Kidney capillary endothelial cell (primary cell): ENCODE results near the gene TLE5.

Source experiments
- DNase-seq: peaks from one replicate; pipeline ENCODE4 v3.0.0-alpha.2; 2018; ENCODE audit warnings: low spot score

Gene TLE5

DNA sequence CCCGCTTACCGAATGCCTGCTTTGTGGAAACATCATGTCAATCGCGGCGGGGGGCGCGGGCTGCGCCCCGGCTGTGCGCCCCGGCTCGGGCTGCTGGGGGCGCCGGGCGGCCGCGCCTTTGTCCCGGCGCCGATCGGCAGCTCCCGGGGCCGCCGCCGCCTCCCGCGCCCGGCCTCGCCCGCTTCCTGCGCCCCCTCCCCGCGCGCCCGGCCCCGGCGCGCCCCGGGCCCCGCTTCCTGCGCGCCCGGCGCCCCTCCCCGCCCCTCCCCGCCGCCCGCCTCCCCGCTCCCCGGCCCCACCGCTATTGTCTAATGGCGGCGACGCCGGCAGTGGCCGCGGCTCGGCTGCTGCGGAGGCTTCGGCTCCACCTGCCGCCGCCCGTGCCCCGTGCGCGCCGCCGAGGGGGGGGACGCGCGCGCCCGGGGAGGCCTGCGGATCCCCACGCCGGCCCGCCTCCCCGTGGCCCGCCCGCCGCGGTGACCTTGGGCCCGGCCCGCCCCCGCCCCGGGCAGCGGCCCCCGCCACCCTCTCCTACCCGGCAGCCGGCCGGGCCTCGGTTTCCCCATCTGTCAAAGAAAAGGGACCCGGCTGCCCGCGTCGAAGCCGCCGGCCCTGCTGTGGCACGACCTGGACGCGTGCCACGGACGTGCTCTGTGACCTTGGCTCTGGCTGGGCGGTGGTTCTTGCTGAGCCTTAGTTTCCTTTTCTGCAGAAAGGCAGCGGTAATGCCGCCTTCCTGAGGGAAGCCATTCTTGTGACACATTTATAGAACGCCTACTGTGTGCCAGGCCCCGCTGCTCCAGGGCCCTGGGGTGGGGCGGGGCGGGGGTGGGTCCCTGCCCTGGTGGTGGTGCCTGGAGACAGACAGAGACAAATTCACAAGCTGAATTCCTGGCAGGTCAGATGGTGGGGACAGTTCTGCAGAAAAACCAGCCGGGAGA lies at the start of gene TLE5:
TSS of gene TLE5 (minus strand) at position 331 of the 941 bp plus-strand sequence. CDS start at position 36, 295 bp downstream.
- peak; percentile 36 for DNase-seq

DNA sequence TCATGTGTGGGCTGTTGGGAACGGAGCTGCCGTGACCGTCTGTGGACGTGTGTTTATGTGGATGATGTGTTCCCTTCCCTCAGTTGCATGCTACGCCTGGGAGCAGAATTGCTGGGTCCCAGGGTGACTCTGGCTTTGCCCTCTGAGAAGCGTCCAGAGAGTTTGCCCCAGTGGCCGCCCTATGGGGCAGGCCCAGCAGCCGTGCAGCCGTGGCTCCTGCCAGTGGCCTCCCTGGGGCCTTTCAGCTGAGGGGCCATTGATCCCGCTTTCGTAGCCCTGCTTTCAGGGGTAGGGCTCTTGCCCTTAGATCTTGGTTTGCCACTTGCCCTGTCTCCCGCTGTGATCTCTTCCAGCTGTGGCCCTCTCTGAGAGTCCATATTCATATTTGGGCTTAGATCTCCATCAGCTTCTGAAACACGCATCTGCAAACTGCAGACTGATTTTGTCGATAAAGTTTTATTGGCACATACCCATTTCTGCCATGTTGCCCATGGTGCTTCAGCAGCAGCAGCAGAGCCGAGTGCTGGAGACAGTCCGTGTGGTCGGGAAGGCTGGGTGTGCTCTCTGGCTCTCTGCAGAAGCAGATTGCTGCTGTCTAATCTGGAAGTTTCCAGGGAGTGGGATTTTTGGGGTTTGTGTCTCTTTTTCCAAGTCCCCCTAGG lies 49.4 kb upstream of the TLE5 start:
- DNase-seq = no peak

DNA sequence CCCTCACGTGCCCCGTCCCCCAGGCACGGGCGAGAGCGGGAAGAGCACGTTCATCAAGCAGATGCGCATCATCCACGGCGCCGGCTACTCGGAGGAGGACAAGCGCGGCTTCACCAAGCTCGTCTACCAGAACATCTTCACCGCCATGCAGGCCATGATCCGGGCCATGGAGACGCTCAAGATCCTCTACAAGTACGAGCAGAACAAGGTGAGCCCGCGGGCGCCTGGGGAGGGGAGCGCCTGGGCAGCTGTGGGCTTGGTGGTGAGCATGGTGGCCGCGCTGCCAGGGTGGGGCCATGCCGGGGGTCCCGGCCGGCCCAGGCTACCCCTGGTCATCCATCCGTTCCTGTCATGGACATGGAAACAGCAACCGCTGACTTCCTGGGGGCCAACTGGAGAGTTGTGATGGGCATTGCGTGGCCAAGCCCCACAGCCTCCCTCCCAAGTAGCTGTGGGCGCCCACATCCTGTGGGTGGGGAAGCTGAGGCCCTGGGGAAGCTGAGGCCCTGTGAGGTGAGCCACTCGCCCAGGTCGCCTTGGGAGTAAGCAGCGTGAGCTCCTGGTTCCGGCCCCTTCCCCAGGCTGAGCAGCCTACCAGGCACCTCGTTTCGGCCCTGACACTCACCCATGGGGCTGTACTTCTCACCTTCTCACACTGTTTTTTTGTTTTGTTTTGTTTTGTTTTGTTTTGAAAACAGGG lies 48.0 kb upstream of the TLE5 start:
- DNase-seq = no peak

DNA sequence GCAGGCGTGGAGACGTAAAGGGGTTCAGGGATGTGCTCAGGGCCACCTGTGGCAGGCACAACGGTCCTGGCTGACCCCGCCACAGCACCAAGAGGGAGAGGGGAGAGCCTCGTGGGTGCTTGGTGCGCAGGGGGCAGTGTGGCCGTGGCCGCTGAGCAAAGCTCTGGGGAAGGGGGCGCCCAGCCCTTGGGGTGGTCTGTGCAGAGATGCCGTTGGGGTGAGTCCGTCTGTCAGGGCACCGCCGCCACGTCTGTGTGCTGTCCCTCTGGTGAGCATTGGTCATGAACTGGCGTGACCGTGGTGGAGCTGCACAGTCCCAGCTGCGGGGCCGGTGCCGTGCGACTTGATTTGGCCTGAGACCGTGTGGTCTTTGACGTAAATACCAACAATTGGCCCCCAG lies 47.2 kb upstream of the TLE5 start:
- no peak for DNase-seq

GRCh38 chr19:3108775-3109174 lies 46.5 kb upstream of the TLE5 start:
- peak; percentile 63 for DNase-seq

DNA sequence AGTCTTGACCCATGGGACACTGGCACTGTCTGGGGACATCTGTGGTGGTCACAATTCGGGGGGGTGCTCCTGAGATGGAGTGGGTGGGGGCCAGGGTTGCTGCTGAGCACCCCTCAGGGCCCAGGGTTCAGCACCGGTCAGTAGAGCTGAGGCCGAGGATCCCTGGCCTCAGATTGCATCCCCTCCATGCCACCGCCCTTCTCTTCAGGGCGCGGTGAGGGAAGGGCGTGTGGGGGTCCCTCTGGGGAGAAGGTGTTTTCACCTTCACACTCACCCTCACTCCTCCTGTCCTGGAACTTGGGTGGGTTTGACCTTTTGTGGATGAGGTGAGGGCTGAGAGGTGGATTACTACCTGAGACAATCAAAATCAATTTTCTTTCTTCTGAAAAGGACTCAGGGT lies 45.4 kb upstream of the TLE5 start:
- DNase-seq = no peak

DNA sequence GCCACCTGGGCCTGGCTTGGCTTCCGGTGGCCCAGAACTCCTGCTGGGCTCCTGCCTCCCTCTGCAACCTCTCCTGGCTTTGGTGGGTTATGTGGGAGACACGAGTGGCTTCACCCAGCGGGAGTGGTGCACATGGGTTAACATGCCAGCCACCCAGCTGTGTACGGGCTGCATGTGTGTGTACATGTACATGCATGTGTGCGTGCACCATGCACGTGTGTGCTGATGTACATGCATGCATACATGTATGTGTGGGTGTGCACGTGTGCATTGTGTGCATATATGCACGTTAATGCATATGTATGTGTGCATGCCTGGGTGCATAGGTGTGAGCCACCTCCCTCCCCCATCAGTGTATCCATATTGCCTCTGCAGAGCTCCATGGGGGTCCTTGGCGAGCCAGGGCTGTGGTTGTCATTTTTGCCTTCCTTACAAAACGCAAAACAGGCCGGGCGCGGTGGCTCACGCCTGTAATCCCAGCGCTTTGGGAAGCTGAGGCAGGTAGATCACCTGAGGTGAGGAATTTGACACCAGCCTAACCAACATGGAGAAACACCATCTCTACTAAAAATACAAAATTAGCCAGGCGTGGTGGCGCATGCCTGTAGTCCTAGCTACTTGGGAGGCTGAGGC lies 44.3 kb upstream of the TLE5 start:
- no peak for DNase-seq

DNA sequence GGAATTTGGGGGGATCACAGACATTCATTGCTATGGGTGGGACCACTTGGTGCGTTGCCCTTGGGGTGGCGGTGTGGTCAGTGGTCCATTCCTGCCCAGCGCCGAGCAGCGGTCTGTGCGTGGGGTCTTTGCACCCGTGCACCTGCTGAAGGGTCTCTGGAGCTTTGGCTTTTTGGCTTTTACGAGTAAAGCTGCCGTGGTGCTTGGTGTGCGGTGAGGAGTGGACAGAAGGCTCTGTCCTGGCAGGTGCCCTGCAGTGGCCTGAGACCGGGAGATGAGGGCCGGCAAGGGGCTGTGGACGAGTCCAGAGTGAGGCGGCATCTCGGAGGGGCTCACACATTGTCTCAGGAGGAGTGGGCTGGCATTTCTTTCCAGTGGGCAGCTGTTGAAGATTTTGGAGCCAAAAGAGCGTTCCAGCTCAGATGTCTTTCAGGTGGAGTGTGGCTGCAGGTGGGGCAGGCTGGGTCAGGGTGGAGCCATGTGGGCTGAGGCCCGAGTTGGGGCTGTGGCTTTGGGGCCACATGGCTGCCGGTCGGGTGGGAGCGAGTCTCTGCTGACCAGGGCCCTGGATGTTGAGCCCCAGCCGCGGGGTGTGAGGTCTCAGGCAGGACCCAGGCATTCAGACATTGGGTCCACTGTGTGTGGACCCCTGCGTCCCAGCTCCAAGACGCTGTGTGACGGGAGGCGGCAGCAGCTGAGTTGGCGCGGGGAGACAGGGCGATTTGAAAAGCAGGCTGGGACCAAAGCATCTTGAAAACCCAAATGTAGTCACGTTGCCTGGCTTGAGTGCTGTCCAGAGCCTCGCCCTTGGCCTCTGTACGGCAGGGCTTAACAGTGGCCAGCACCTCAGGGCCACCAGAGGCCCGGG lies 43.6 kb upstream of the TLE5 start:
- no peak for DNase-seq

GRCh38 chr19:3104708-3104983 lies 42.4 kb upstream of the TLE5 start:
- no peak for DNase-seq

DNA sequence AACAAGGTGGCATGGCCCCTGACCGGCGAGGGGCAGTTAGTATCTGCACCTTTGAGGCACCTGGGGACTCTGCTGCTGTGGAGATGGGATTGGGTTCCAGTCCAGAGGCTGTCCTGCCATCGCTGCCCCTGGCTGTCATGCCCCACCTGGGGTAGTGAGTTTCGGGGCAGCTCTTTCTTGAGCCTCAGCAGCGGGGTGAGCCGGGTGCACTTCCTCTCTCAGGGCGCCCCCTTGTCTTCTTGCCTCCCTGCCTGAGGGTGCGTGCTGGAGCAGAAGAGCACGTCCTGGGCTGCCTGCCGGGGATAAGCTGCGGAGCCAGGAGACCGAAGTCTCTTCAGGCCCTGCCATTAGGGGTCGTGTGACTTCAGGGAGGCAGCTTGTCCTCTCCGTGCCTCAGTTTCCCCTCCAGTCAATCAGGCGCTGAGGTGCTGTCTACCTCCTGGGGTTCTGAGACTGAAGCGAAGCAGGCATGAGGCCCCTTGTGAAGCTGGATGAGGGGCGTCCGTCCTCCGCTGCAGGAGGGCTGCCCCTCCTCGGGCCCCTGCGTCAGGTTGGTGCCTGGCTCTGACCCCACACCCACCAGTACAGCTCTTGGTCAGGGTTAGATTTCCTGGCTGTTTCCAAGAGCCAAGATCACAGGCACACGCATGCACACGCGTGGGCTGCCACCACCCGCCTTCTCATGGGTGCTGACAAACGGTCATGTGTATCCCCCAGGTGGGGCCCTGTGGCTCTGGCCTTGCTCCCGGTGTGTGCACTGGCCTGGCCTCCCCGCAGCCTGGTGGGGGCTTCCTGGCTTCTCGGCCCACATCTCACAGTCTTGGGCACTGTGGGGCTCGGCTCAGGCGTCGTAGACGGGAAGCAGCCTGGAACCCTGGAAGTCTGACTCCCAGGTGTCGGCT lies 40.2 kb upstream of the TLE5 start:
- no peak for DNase-seq

DNA sequence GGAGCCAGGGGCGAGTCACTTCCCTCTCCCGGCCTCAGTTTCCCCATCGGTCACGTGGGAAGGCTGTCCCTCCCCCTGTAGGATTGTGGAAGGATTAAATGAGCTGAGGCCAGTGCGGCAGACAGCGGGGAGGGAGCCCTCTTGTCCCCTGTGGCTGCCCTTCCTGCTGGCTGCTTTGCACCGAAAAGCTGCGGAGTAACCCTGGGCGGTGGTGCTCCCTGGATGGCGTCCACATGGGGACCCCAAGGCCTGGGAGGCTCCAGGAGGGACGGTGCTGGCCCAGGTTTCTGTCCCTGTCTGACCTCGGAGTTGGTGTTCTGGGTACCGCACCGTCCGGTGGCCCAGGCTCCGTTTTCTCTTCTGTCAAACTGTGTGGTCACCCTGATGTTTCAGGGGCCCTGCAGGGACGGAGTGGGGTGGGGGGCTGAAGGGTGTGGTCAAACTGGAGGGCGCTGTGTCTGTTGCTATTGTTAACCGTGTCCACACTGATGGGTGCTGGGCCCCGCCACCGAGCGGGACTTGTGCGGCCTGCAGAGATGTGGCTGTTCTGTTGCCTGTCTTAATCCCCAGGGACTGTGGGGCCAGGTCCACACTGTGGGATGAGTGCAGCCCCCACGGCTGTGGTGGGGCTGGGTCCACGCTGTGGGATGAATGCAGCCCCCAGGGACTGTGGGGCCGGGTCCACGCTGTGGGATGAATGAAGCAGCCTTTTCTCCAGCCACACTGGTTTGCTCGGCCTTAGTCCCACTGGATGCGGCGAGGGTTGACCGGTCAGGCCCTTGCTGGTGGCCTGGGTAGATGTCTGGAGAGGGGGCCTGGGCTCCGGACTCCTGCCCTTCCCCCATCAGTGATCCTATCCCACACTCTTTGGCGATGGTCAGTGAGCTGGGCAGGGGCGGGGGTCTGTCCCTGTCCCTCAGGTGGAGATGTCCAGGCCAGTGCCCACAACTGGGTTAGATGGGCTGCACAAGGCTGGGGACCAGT lies 38.7 kb upstream of the TLE5 start:
- DNase-seq = no peak

DNA sequence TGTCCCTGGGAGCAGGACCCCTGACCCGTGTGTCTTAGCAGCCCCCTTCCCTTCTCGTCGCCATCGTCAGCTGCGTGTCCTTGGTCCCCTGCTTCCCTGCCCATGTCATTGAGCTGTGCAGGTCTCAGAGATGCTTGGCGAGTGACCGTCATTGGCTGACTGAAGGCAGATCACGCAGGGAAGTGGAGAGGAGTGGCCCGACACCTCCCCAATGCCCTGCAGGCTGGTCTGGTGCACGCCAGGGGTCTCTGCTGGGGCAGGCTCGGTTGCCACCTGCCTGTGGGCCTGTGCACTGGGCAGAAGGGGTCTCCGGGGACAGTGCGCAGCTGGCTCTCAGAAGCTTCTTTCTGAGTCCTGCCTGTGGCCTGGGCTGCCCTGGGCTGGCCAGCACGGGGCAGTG lies 38.0 kb upstream of the TLE5 start:
- no peak for DNase-seq

DNA sequence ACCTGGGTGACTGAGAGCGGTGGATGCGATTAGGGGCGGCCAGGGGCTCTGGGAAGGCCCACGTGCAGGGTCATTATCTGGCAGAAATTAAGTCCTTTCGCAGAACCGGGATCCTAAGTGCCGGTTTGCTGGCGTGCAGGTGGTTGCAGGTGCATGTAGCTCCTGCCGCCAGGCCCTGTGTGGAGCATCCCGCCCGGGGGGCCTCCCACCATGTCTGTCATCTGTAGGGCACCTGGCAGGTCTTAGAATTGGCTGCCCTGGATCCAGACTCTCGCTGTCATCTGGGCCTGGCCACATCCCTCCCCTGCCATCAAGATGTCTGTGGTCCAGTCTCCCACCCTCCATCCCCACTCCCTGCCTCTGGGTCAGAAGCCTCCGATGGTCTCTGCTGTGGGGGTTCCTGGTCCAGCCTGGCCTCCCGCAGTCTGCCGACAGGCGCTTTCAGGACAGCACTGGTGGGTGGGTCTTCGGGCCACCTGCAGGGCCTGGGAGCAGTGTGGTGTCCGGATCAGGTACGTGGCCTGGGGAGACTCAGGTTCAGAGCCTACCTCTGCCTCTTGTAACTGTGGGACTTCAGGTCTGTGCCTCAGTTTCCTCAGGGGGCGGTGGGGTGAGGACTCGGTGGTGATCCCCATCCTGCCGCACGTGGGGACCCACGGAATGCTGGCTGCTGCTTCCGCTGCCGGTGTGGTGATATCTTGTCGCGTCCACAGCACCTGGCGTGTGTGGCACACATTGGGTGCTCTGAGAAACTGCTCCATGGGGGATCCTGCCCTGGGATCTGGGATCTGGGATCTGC lies 37.3 kb upstream of the TLE5 start:
- DNase-seq = no peak

- peak; percentile 50 for DNase-seq
These were observed 36.4 kb upstream of the TLE5 start for GRCh38 chr19:3098515-3099346.

DNA sequence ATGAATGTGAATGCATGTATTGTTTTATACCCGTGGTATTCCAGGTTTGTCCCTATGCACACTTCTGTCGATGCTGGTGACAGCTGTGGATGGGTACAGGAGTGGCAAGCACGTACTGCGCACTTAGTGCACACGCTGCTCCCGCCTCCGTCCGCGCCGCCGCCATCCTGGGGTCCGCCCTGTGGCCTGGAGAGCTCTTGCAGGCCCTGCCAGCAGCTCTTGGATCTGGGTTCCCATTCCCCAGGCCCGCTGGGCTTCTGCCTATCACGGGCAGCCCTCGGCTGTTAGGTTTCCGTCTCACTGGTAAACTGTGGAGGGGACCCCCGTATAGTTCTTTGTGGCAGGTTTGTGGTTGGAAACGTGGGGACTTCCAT lies 35.8 kb upstream of the TLE5 start:
- DNase-seq = peak; percentile 42

DNA sequence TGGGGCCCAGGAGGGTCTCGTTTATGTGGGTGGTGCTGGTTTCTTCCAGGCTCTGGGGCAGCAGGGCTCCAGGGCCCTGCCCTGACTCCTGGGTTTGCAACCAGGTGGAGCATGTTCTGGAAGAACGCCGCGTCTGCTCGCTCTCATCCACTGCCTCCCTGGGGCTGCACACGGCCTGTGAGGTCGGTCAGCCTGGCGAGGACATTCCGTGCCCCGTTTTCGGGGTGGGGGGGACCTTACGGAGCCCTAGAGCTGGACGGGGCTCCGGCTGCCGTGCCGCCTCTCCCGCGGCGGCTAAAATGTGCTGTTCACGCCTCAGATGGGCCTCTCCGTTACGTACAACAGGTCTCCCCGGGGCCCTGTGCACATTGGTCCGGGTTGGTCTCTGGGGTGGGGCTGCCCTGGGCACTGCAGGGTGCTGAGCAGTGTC lies 35.2 kb upstream of the TLE5 start:
- DNase-seq = no peak

DNA sequence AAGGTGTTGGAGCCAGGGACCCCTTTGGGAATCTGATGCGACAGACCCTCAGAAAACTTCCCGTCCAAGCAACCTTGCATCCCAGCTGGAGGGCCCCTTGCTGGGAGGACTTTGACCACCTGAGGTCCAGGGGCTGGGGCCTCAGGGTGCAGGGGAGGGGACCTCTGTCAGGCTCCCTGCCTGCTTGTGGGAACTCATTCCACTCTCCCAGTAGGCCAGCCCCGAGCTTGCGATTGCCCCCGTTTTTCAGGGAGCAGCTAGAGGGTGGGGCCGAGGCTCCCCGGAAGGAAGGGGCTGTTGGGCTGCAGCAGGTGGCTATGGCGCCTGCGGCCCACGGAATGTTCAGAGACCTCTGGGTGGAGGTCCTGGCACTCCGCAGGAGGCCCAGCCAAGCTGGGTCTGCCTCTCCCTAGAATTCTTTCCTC lies 34.6 kb upstream of the TLE5 start:
- DNase-seq = no peak
